Esophagus muscularis mucosa (tissue), 4 donors: ENCODE measurements around the gene LOC128125822.

Source experiments
- EP300 ChIP-seq: sonication (generic); formaldehyde crosslinking; IDR thresholded peaks from one replicate; pipeline ENCODE4 v1.6.1; 2017; ENCODE audit warnings: antibody characterized with exemption
- POLR2A ChIP-seq: fragments of 450-650 bp; IDR thresholded peaks from one replicate; pipeline ENCODE4 v1.6.1; 2017; ENCODE audit warnings: antibody characterized with exemption, moderate library complexity, mild to moderate bottlenecking, low read depth
- TF ChIP-seq, protein P1 (sequence below), 3 experiments: fragments of 200-600 bp in 2 of 3; fragments of 450-650 bp in 1 of 3; sonication (generic) in 2 of 3; IDR thresholded peaks; one replicate each; pipeline ENCODE4 v1.5.1; 2017 to 2019; ENCODE audit warnings: antibody characterized with exemption in 3 of 3, mild to moderate bottlenecking in 2 of 3, moderate library complexity in 1 of 3

DNA sequence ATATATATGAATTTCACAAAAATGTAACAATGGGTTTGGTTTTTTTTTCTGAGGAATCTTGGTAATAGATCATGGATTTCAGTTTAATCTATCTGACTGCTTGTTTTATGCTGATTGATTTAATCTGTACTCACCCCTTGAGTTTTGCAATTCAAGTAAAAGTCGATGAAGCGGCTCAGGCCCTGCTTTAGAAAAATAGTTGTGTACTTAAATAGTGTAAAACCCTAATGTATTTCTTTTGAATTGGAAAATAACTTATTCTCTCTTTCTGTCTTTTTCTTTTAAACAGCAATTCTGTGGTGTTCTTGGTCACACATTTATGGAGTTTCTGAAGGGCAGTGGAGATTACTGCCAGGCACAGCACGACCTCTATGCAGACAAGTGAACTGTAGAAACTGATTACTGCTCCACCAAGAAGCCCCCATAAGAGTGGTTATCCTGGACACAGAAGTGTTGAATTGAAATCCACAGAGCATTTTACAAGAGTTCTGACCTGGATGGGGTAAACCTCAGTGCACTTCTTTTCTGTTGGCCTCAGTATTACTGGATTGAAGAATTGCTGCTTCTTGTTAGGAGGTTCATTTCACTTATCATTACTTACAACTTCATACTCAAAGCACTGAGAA, 4.0 kb downstream of the LOC128125822 start:
- TF ChIP-seq POLR2A (no peak), EP300 (no peak)
- TF ChIP-seq, protein P1, sequence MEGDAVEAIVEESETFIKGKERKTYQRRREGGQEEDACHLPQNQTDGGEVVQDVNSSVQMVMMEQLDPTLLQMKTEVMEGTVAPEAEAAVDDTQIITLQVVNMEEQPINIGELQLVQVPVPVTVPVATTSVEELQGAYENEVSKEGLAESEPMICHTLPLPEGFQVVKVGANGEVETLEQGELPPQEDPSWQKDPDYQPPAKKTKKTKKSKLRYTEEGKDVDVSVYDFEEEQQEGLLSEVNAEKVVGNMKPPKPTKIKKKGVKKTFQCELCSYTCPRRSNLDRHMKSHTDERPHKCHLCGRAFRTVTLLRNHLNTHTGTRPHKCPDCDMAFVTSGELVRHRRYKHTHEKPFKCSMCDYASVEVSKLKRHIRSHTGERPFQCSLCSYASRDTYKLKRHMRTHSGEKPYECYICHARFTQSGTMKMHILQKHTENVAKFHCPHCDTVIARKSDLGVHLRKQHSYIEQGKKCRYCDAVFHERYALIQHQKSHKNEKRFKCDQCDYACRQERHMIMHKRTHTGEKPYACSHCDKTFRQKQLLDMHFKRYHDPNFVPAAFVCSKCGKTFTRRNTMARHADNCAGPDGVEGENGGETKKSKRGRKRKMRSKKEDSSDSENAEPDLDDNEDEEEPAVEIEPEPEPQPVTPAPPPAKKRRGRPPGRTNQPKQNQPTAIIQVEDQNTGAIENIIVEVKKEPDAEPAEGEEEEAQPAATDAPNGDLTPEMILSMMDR (IDR thresholded peaks at IDR 0.05) = no peak
